Neural cell (in vitro differentiated cells): ENCODE results near the gene GLT6D1. TPM values are rescaled to one million over a fixed set of nuclear protein-coding genes. Genes with fewer than 3 reads are reported as not detected.
"Not testable (repeated sequence)": the region's sequence is repeated elsewhere in the genome, so short reads cannot be mapped to it uniquely, and the experiment has no call there.

ENCODE experiments used
- H2AFZ ChIP-seq: fragments of 200-600, 300-800 bp; sonication (generic), shearing (Covaris generic); 2 replicates; pipeline ENCODE4 v1.6.0; 2014; ENCODE audit warnings: low read depth, mild to moderate bottlenecking, antibody characterized with exemption, low read length, moderate library complexity
- H3F3A ChIP-seq: fragments of 200-600 bp; shearing (Covaris generic); 2 replicates; pipeline ENCODE4 v1.6.1; 2016; ENCODE audit warnings: mild to moderate bottlenecking, moderate library complexity, mixed read lengths, antibody characterized with exemption, low read length; ENCODE audit not compliant: insufficient read depth, poor library complexity, severe bottlenecking
- H3K27ac ChIP-seq: fragments of 200-600, 300-800 bp; sonication (generic), shearing (Covaris generic); 2 replicates; pipeline ENCODE4 v1.5.1; 2014; ENCODE audit warnings: mild to moderate bottlenecking, low read length, moderate library complexity
- H3K27me3 ChIP-seq: fragments of 300-800, 200-600 bp; sonication (generic), shearing (Covaris generic); 2 replicates; pipeline ENCODE4 v1.6.0; 2014; ENCODE audit warnings: mild to moderate bottlenecking, low read depth, low read length, moderate library complexity; ENCODE audit not compliant: insufficient read depth
- H3K36me3 ChIP-seq: fragments of 300-800, 200-600 bp; sonication (generic), shearing (Covaris generic); 2 replicates; pipeline ENCODE4 v1.5.1; 2014; ENCODE audit warnings: mild to moderate bottlenecking, antibody characterized with exemption, low read length, moderate library complexity; ENCODE audit not compliant: insufficient read depth
- H3K4me2 ChIP-seq: fragments of 300-800, 200-600 bp; sonication (generic), shearing (Covaris generic); 2 replicates; pipeline ENCODE4 v1.6.0; 2014; ENCODE audit warnings: mild to moderate bottlenecking, low read length
- H3K4me3 ChIP-seq: fragments of 300-800, 200-600 bp; sonication (generic), shearing (Covaris generic); 2 replicates; pipeline ENCODE4 v1.5.1; 2014; ENCODE audit warnings: mild to moderate bottlenecking, low read length, moderate library complexity
- H3K79me2 ChIP-seq: fragments of 200-600 bp; shearing (Covaris generic); replicated peaks from 2 replicates; pipeline ENCODE4 v1.6.0; 2014; ENCODE audit warnings: mild to moderate bottlenecking, low read length, moderate library complexity; ENCODE audit not compliant: insufficient read depth
- H3K9ac ChIP-seq: fragments of 300-800, 200-600 bp; sonication (generic), shearing (Covaris generic); 2 replicates; pipeline ENCODE4 v1.6.1; 2016; ENCODE audit warnings: mild to moderate bottlenecking, low read length, mixed read lengths
- H3K9me2 ChIP-seq: fragments of 200-600 bp; shearing (Covaris generic); 2 replicates; pipeline ENCODE4 v1.6.1; 2016; ENCODE audit warnings: mild to moderate bottlenecking, low read length, mixed read lengths; ENCODE audit not compliant: insufficient read depth
- H3K9me3 ChIP-seq: fragments of 200-600, 300-800 bp; sonication (generic), shearing (Covaris generic); 2 replicates; pipeline ENCODE4 v1.6.1; 2016; ENCODE audit warnings: mild to moderate bottlenecking, mixed run types, low read length, moderate library complexity, mixed read lengths
- H4K20me1 ChIP-seq: fragments of 200-600 bp; shearing (Covaris generic); 2 replicates; pipeline ENCODE4 v1.6.1; 2016; ENCODE audit warnings: mild to moderate bottlenecking, mixed run types; ENCODE audit not compliant: insufficient read depth
- EP300 ChIP-seq: fragments of 450-650 bp; conservative IDR thresholded peaks from 2 replicates; pipeline ENCODE4 v1.6.1; 2014; ENCODE audit warnings: antibody characterized with exemption, mild to moderate bottlenecking, moderate library complexity; ENCODE audit not compliant: poor library complexity, severe bottlenecking
- EZH2 ChIP-seq: fragments of 200-600, 300-800 bp; shearing (Covaris generic), sonication (generic); IDR thresholded peaks from 2 replicates; pipeline ENCODE4 v1.6.1; 2014; ENCODE audit warnings: antibody characterized with exemption, low read length, borderline replicate concordance, mild to moderate bottlenecking; ENCODE audit not compliant: insufficient read depth, poor library complexity, severe bottlenecking
- MXI1 ChIP-seq: fragments of 450-650 bp; conservative IDR thresholded peaks from 2 replicates; pipeline ENCODE4 v1.6.1; 2014; ENCODE audit warnings: antibody characterized with exemption, mild to moderate bottlenecking; ENCODE audit not compliant: poor library complexity, severe bottlenecking
- POLR2AphosphoS5 ChIP-seq: IDR thresholded peaks from 2 replicates; pipeline ENCODE4 v1.6.1; 2012
- RAD21 ChIP-seq: fragments of 450-650 bp; conservative IDR thresholded peaks from 2 replicates; pipeline ENCODE4 v1.6.1; 2014; ENCODE audit warnings: antibody characterized with exemption, mild to moderate bottlenecking, moderate library complexity
- SMC3 ChIP-seq: fragments of 450-650 bp; conservative IDR thresholded peaks from 2 replicates; pipeline ENCODE4 v1.6.1; 2014; ENCODE audit warnings: antibody characterized with exemption, mild to moderate bottlenecking, moderate library complexity; ENCODE audit not compliant: poor library complexity
- TAF1 ChIP-seq: IDR thresholded peaks from 2 replicates; pipeline ENCODE4 v1.6.1; 2012; ENCODE audit warnings: low read depth
- polyA plus RNA-seq: library from polyadenylated mRNA; depleted of rRNA; stranded (reverse); fragments of >200 nt; gene quantifications from 2 replicates; pipeline ENCODE4 v1.2.3, GENCODE V29; 2014
- TF ChIP-seq, protein P1 (sequence below): fragments of 450-650 bp; IDR thresholded peaks from 2 replicates; pipeline ENCODE4 v1.5.1; 2014; ENCODE audit warnings: antibody characterized with exemption, mild to moderate bottlenecking, moderate library complexity; ENCODE audit not compliant: poor library complexity, severe bottlenecking
- TF ChIP-seq, protein P2 (sequence below): IDR thresholded peaks from 2 replicates; pipeline ENCODE4 v1.6.1; 2012; ENCODE audit warnings: borderline replicate concordance

Gene GLT6D1
- polyA plus RNA-seq, 1 donor from 2014 or later, result not detected

DNA sequence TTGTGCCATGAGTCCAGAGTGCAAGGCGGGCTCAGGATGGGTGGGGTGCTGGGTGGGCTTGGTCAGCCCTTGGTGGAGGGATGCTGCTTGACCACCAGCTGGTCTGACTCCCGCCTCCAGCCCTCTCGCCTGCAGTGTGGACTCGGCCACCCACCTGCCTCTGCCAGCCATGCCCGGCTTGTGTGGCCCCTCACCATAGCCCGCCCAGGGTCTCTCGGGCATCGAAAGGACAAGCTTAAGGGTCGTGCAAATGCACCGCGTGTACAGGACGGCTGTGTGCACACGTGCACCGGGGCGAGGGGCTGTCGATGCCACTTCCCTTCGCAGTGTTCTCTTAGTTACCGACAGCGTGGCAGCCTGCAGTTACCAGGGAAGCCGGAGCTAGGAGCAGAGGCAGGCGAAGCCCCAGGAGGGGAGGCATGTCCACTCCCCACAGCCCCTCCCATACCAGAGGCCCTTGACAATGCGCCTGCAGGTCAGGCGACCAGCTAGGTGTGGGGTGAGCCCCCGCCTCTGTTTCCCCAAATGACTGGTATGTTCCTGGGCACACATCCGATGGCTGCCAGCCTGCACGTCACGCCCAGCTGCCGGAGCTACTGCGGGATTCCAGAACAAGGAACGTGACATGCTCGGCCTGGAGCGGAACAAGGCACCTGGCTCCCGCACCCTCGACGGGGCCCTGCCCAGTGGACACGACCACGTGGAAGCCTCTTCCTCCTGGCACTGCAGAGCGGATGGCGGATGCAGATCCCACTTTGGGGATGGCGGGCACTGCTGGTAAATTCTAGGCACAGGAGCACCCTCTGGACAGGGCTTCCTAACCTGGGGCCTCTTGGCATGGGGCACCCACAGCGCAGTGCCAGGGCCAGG is 31.6 kb upstream of the GLT6D1 start:
- TF ChIP-seq SMC3, result no peak
- TF ChIP-seq, protein P1, sequence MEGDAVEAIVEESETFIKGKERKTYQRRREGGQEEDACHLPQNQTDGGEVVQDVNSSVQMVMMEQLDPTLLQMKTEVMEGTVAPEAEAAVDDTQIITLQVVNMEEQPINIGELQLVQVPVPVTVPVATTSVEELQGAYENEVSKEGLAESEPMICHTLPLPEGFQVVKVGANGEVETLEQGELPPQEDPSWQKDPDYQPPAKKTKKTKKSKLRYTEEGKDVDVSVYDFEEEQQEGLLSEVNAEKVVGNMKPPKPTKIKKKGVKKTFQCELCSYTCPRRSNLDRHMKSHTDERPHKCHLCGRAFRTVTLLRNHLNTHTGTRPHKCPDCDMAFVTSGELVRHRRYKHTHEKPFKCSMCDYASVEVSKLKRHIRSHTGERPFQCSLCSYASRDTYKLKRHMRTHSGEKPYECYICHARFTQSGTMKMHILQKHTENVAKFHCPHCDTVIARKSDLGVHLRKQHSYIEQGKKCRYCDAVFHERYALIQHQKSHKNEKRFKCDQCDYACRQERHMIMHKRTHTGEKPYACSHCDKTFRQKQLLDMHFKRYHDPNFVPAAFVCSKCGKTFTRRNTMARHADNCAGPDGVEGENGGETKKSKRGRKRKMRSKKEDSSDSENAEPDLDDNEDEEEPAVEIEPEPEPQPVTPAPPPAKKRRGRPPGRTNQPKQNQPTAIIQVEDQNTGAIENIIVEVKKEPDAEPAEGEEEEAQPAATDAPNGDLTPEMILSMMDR, result no peak
- no peak for TF ChIP-seq TAF1
- TF ChIP-seq, protein P2, sequence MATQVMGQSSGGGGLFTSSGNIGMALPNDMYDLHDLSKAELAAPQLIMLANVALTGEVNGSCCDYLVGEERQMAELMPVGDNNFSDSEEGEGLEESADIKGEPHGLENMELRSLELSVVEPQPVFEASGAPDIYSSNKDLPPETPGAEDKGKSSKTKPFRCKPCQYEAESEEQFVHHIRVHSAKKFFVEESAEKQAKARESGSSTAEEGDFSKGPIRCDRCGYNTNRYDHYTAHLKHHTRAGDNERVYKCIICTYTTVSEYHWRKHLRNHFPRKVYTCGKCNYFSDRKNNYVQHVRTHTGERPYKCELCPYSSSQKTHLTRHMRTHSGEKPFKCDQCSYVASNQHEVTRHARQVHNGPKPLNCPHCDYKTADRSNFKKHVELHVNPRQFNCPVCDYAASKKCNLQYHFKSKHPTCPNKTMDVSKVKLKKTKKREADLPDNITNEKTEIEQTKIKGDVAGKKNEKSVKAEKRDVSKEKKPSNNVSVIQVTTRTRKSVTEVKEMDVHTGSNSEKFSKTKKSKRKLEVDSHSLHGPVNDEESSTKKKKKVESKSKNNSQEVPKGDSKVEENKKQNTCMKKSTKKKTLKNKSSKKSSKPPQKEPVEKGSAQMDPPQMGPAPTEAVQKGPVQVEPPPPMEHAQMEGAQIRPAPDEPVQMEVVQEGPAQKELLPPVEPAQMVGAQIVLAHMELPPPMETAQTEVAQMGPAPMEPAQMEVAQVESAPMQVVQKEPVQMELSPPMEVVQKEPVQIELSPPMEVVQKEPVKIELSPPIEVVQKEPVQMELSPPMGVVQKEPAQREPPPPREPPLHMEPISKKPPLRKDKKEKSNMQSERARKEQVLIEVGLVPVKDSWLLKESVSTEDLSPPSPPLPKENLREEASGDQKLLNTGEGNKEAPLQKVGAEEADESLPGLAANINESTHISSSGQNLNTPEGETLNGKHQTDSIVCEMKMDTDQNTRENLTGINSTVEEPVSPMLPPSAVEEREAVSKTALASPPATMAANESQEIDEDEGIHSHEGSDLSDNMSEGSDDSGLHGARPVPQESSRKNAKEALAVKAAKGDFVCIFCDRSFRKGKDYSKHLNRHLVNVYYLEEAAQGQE, result no peak
- TF ChIP-seq POLR2AphosphoS5, result no peak
- no peaks in the 10 kb centered on the region for H3F3A ChIP-seq

GRCh38 chr9:135669616-135670285 is 30.4 kb upstream of the GLT6D1 start:
- H4K20me1 ChIP-seq, result no peaks in the 10 kb centered on the region
- no peaks in the 10 kb centered on the region for H3K27me3 ChIP-seq
- H3K9me2 ChIP-seq, result no peaks in the 10 kb centered on the region
- H3K36me3 ChIP-seq, result no peaks in the 10 kb centered on the region
- H3F3A ChIP-seq, result no peaks in the 10 kb centered on the region
- no peak overlapping the region for H3K27ac ChIP-seq
- no peaks in the 10 kb centered on the region for H3K9me3 ChIP-seq
- no peak overlapping the region for H2AFZ ChIP-seq
- H3K79me2 ChIP-seq, result no peaks in the 10 kb centered on the region
- TF ChIP-seq EZH2 (no peak), TAF1 (no peak), SMC3 (no peak), EP300 (no peak), RAD21 (no peak), MXI1 (no peak), POLR2AphosphoS5 (no peak)
- TF ChIP-seq, protein P1, result no peak
- TF ChIP-seq, protein P2, result no peak
- no peak overlapping the region for H3K9ac ChIP-seq
- no peak overlapping the region for H3K4me3 ChIP-seq
- no peak overlapping the region for H3K4me2 ChIP-seq

More for the DNA sequence above, 31.6 kb upstream of the GLT6D1 start:
- no peak overlapping the region for H3K4me3 ChIP-seq
- no peaks in the 10 kb centered on the region for H3K27me3 ChIP-seq
- no peaks in the 10 kb centered on the region for H3K36me3 ChIP-seq
- H3K9ac ChIP-seq, result no peak overlapping the region
- no peak overlapping the region for H3K27ac ChIP-seq
- H2AFZ ChIP-seq, result no peak overlapping the region
- no peaks in the 10 kb centered on the region for H3K9me3 ChIP-seq
- H4K20me1 ChIP-seq, result no peaks in the 10 kb centered on the region
- no peak overlapping the region for H3K4me2 ChIP-seq
- no peaks in the 10 kb centered on the region for H3K9me2 ChIP-seq
- no peaks in the 10 kb centered on the region for H3K79me2 ChIP-seq

DNA sequence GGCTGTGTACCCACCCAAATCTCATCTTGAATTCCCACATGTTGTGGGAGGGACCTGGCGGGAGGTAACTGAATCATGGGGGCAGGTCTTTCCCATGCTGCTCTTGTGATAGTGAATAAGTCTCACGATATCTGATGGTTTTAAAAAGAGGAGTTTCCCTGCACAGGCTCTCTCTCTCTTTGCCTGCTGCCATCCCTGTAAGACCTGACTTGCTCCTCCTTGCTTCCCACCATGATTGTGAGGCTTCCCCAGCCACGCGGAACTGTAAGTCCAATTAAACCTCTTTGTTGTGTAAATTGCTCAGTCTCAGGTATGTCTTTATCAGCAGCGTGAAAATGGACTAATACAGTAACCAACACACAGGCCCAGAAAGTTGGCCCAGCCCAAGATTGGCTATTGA is 29.7 kb upstream of the GLT6D1 start:
- not testable (repeated sequence) for H3K9me3 ChIP-seq, H3K27ac ChIP-seq, H3K27me3 ChIP-seq, H3K9me2 ChIP-seq, H3K4me3 ChIP-seq, H3K9ac ChIP-seq, H4K20me1 ChIP-seq, H2AFZ ChIP-seq, H3K36me3 ChIP-seq, H3K4me2 ChIP-seq, H3K79me2 ChIP-seq, H3F3A ChIP-seq
